Activated naive CD8-positive, alpha-beta T cell treated with anti-CD3 and anti-CD28 coated beads, Interleukin-2, amount 10 ng/mL, durations not matched to agents 7 days and 5 days (primary cell): ENCODE results near the gene GNLY. TPM values are rescaled to one million over a fixed set of nuclear protein-coding genes. Genes with fewer than 3 reads are reported as not detected.

Source experiments
- ATAC-seq: fragments of 150-1000 bp; cut with Tn5 transposase; one replicate; pipeline ENCODE4 v1.10.0; 2021; ENCODE audit warnings: low read depth, moderate library complexity
- POLR2A ChIA-PET: fragments of 350-600 bp; sonication (Branson Sonifier 250); formaldehyde crosslinking; loops from one replicate; lab custom pipeline; 2021; ENCODE audit warnings: antibody characterized with exemption; lab: Charles Lee
- DNase-seq: peaks from one replicate; pipeline ENCODE4 v3.0.0; 2021
- H3K27ac Mint-ChIP-seq: one replicate; pipeline ENCODE4 v1.8.0; 2022; ENCODE audit warnings: mild to moderate bottlenecking, mixed read lengths
- H3K27me3 Mint-ChIP-seq: one replicate; pipeline ENCODE4 v1.8.0; 2022; ENCODE audit warnings: mild to moderate bottlenecking, moderate library complexity, mixed read lengths
- H3K36me3 Mint-ChIP-seq: one replicate; pipeline ENCODE4 v1.8.0; 2021; ENCODE audit warnings: mild to moderate bottlenecking, mixed read lengths
- H3K4me1 Mint-ChIP-seq: one replicate; pipeline ENCODE4 v1.8.0; 2021; ENCODE audit warnings: mixed read lengths
- H3K4me3 Mint-ChIP-seq: one replicate; pipeline ENCODE4 v1.8.0; 2022; ENCODE audit warnings: mild to moderate bottlenecking, moderate library complexity, mixed read lengths
- H3K9me3 Mint-ChIP-seq: one replicate; pipeline ENCODE4 v1.8.0; 2021; ENCODE audit warnings: mixed read lengths
- total RNA-seq, 2 experiments: library from RNA; stranded (reverse); gene quantifications; one replicate each; pipeline ENCODE4 v1.2.3, GENCODE V29; 2021

Gene GNLY
- total RNA-seq: 10 to 100 TPM; 22.0 to 27.5 TPM

DNA sequence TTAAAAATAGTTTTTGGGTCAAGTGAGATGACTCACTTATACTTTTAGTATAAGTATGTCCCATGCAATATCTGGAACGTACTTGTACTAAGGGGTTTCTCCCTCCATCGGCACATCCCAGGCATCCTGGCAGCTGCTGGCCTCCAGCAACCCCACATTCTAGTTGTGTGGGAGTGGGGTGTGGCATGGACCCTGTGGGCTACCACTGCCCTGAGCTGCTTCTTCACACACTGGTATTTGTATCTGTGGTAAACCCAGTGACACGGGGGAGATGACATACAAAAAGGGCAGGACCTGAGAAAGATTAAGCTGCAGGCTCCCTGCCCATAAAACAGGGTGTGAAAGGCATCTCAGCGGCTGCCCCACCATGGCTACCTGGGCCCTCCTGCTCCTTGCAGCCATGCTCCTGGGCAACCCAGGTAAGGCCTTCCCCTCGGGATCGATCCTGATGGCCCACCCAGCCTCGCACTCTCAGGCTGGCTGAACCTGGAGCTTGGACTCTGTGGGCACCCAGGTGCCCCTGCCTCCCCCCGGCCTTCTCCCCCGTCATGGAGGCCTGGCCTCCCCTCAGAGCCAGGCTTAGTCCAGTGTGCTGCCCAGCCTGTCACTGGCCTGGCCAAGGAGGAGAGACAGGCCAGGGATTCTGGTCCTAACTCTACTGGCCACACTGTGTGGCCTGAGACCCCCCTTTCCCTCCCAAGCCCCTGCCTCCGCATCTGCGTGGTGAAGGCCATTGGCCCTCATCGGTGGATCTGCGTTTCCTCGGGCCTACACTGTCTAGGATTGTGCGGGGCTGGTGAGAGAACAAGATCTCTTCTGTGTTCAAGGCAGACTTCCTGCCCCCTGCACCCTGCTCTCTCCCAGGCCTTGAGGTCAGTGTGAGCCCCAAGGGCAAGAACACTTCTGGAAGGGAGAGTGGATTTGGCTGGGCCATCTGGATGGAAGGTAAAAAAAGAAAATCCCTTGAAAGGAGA, at the start of gene GNLY:
GNLY (plus strand) TSS at position 307 of the 974 bp plus-strand sequence; CDS start at position 368, 61 bp downstream.
- no peak within 1 kb of the TSS for H3K4me3 Mint-ChIP-seq
- no peaks in the 10 kb centered on the region for H3K27me3 Mint-ChIP-seq
- ATAC-seq: no peak
- peak within 1 kb of the TSS; percentile 6 for H3K27ac Mint-ChIP-seq
- POLR2A ChIA-PET: no interaction called here
- DNase-seq: no peak
- no peaks in the 10 kb centered on the region for H3K36me3 Mint-ChIP-seq
- H3K9me3 Mint-ChIP-seq: no peaks in the 10 kb centered on the region
- peaks cover 20% of the 10 kb centered on the region for H3K4me1 Mint-ChIP-seq

DNA sequence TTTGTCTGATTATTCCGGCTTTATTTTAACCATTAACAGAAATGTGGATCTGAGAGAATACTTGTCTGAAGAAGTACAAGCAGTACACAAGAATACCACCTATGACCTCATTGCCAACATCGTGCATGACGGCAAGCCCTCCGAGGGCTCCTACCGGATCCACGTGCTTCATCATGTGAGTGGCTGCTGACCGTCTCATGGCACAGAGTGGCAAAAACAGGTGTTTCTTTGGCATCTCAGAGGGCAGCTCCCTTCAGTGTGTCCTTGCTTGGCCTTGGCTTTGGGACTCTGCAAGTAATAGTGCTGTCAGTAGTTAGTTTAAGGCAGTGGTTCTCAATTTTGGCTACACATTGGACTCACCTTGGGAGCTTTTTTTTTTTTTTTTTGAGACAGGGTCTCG, 49.2 kb upstream of the GNLY start:
- H3K9me3 Mint-ChIP-seq: no peaks in the 10 kb centered on the region
- H3K27me3 Mint-ChIP-seq: no peaks in the 10 kb centered on the region
- no peak overlapping the region for H3K4me3 Mint-ChIP-seq
- H3K27ac Mint-ChIP-seq: no peak overlapping the region
- H3K4me1 Mint-ChIP-seq: peaks cover 20% of the 10 kb centered on the region
- ATAC-seq (no peak), DNase-seq (no peak)
- POLR2A ChIA-PET: no interaction called here
- peaks cover 46% of the 10 kb centered on the region for H3K36me3 Mint-ChIP-seq

DNA sequence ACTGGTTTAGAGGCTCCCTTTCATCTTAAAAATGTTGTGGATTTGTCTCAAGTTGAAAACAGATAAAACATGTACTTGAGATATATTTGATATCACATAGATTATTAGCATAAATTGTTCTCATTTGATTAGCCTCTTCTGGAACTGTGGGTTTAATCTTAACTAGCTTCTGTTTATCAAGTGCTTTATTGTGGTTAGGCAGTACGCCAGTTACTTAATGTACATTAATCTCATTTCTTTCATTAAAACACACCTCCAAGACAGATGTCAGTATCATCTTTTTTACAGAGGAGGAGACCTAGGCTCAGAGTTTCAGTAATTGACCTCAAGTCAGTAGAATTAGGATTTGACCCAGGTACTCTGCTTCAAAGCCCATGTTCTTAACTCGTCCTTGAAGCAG, 48.0 kb upstream of the GNLY start:
- no peaks in the 10 kb centered on the region for H3K27me3 Mint-ChIP-seq
- POLR2A ChIA-PET: no interaction called here
- ATAC-seq (no peak), DNase-seq (no peak)
- no peak overlapping the region for H3K27ac Mint-ChIP-seq
- peaks cover 40% of the 10 kb centered on the region for H3K36me3 Mint-ChIP-seq
- no peak overlapping the region for H3K4me3 Mint-ChIP-seq
- peaks cover 17% of the 10 kb centered on the region for H3K4me1 Mint-ChIP-seq
- H3K9me3 Mint-ChIP-seq: no peaks in the 10 kb centered on the region

DNA sequence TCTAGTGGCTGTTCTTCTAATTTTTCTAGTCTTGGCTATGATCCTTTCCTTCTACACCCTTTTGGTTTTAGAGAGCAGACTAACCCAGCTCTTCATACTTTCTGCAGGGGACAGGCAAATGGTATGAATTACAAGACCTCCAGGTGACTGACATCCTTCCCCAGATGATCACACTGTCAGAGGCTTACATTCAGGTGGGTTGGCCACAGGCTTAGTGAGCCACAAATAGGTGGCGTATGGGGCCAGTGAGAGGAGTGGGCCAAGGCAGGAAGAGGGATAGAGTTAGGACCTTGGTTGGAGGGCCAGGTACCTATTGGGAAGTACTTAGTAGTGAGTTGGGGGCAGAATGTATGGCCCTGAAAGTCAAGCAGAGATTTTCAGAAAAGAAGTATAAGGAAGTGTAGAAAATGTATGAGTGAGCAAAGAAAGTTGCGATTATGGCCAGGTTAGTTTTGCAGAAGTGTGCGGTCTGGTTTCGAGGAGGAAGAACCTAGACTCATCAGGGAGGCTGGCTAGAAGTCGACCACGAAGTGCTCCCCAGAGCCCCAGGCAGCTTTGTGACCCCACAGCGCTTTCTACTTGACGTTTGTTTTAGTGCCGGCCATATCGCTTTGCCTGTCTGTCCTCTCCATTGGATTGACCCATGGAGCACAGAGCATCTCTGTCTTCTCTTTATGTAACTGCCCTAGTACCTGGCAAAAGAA, 46.2 kb upstream of the GNLY start:
- Mint-ChIP-seq H3K27me3 (no peaks in the 10 kb centered on the region), H3K4me3 (no peak overlapping the region), H3K4me1 (peaks cover 3% of the 10 kb centered on the region), H3K9me3 (no peaks in the 10 kb centered on the region), H3K27ac (peak overlapping the region; percentile 10), H3K36me3 (peaks cover 33% of the 10 kb centered on the region)
- POLR2A ChIA-PET: interaction anchor here (1.0 kb wide), 1 partner anchor 388 kb away, joined by 3 read pairs; no protein-coding TSS in a partner anchor
- ATAC-seq (no peak), DNase-seq (no peak)

DNA sequence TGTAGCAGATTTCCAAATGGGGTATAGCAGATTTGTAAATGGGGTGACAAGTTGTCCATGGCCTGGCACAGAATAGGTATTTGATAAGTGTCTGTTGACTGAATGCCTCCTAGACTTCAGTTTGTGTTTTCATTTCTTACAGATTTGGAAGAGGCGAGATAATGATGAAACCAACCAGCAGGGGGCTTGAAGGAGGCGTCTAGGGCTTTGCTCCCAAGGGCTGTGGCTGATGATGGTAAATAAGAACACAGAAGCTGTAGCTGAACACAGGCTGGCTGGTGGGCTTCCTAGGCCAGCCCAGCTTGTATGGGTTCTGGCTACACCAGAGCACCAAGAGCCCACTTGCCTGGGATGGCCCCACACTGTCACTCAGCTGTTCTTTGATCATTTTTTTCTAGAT, 45.5 kb upstream of the GNLY start:
- POLR2A ChIA-PET: no interaction called here
- ATAC-seq: no peak
- Mint-ChIP-seq H3K27me3 (no peaks in the 10 kb centered on the region), H3K27ac (no peak overlapping the region), H3K9me3 (no peaks in the 10 kb centered on the region), H3K4me1 (peaks cover 2% of the 10 kb centered on the region), H3K36me3 (peaks cover 32% of the 10 kb centered on the region), H3K4me3 (no peak overlapping the region)
- DNase-seq: no peak

DNA sequence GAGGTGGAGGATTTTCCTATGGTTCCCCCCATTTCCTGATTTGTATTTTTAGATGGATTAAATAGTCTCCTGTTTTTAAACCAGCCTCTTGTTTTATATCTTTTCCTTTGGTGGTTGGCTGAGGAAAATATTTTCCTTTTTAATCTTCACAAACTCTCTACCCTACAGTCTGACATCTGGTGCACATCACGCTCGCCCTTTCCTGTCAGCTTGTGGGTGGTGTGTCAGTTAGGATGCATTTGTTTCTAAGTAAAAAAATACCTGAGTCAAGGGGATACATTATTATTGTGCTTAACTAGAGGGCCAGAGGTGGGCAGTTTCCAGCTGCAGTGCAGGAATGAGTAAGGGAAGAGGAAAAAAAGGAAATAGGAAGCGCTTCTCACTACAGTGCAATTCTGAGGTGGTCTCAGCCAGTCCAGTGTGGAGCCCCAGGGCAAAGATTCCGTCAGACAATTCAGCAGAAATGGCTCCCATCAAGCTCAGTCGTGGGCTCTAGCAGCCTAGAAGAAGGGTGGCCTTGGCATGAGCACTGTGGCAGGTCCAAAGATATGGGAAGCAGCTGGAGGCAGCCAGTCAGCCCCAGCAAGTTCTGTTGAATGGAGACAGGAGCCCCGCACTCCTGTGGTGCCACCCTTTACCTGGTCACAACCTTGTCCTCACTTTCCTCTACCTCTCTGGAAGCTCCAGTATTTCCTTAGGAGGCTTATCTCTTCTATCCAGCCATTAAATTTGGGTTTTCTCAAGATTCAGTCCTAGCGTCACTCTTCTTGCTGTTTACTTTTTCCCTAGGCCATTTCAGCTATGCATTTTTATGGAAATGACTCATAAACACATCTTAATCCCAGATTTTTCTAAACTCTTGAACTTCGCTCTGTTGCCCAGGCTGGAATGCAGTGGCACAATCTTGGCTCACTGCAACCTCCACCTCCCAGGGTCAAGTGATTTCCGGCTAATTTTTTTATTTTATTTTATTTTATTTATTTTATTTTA, 44.7 kb upstream of the GNLY start:
- Mint-ChIP-seq H3K27me3 (no peaks in the 10 kb centered on the region), H3K36me3 (peaks cover 34% of the 10 kb centered on the region), H3K4me1 (peaks cover 4% of the 10 kb centered on the region), H3K4me3 (no peak overlapping the region), H3K9me3 (no peaks in the 10 kb centered on the region), H3K27ac (peak overlapping the region; percentile 6)
- no peak for DNase-seq
- ATAC-seq: no peak
- POLR2A ChIA-PET: no interaction called here

DNA sequence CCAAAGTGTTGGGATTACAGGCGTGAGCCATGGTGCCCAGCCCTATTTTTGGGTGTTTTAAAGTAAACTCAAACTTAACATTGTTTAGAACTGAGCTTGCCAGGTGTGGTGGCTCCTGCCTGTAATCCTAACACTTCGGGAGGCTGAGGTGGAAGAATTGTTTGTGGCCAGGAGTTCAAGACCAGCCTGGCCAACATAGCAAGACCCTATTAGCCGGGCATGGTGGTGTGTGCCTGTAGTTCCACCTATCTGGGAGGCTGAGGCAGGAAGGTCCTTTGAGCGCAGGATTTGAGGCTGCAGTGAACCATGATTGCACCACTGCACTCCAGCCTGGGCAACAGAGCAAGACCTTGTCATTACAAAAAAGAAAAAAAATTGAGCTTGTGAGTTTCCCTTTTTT, 43.7 kb upstream of the GNLY start:
- POLR2A ChIA-PET: interaction anchor here (1.0 kb wide), 1 partner anchor 9 kb away, joined by 3 read pairs; no protein-coding TSS in a partner anchor
- no peak for DNase-seq
- Mint-ChIP-seq H3K4me3 (no peak overlapping the region), H3K27ac (no peak overlapping the region), H3K4me1 (peaks cover 4% of the 10 kb centered on the region), H3K36me3 (peaks cover 34% of the 10 kb centered on the region), H3K27me3 (no peaks in the 10 kb centered on the region), H3K9me3 (no peaks in the 10 kb centered on the region)
- ATAC-seq: no peak

DNA sequence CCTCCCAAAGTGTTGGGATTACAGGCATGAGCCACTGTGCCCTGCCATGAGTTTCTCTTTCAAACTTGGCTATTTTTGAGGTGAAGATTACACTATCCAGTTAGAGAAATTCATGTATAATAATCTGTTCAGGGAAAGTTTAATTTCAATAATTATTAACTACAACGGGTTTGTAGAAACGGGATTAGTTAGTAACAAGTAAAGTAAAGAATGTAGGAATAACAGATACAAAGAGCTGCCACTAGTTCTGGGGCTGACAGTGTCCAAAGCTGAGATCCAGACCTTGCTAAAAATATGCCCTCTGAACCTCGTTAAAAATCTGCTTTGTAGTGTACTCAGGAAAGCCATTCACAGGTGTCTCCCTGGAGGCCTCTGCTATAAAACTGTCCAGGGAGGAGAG, 43.1 kb upstream of the GNLY start:
- Mint-ChIP-seq H3K9me3 (no peaks in the 10 kb centered on the region), H3K36me3 (peaks cover 32% of the 10 kb centered on the region), H3K27ac (no peak overlapping the region), H3K4me3 (no peak overlapping the region), H3K27me3 (no peaks in the 10 kb centered on the region), H3K4me1 (peaks cover 6% of the 10 kb centered on the region)
- ATAC-seq (no peak), DNase-seq (no peak)
- POLR2A ChIA-PET: interaction anchor here (1.0 kb wide), 1 partner anchor 8 kb away, joined by 3 read pairs; no protein-coding TSS in a partner anchor

DNA sequence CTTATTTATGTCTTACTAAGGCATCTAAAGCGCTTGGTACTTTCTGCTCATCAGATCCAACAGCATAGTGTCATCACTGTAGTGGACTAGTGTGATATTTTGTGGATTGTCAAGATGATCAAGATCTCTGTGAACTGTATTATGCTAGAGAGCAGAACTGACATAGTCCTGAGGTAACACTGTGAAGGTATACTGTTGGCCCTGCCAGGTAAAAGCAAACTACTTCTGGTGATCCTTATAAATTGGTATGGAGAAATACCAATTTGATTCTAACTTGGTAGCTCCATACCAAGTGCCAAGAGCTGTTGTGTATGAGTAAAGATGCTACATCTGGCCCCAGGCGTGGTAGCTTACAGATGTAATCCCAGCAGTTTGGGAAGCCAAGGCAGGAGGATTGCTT, 42.1 kb upstream of the GNLY start:
- ATAC-seq (no peak), DNase-seq (no peak)
- H3K9me3 Mint-ChIP-seq: no peaks in the 10 kb centered on the region
- H3K4me3 Mint-ChIP-seq: no peak overlapping the region
- no peaks in the 10 kb centered on the region for H3K27me3 Mint-ChIP-seq
- POLR2A ChIA-PET: interaction anchor here (0.5 to 1.0 kb wide), 2 partner anchors 90 to 199 kb away, joined by 3 read pairs; no protein-coding TSS in a partner anchor
- no peak overlapping the region for H3K27ac Mint-ChIP-seq
- H3K36me3 Mint-ChIP-seq: peaks cover 27% of the 10 kb centered on the region
- peaks cover 10% of the 10 kb centered on the region for H3K4me1 Mint-ChIP-seq

DNA sequence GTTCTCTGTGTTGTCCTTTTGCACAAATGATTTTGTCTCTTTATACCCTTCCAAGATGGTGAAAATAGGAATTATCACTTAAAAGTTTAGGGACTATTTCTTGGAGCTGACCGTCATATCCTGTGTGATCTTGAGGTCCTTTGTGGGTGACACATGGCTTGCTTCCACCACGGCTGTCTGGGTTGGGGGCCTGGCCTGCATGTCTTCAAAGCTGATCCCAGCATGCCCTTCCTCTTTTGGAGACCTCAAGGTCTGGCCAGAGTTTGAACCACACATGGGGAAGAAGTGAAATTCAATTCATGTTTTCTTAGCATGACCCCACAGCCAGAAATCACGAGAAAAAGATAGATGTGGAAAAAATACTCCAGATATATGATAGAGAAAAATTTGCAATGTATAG, 40.2 kb upstream of the GNLY start:
- POLR2A ChIA-PET: no interaction called here
- H3K4me3 Mint-ChIP-seq: no peak overlapping the region
- H3K4me1 Mint-ChIP-seq: peaks cover 10% of the 10 kb centered on the region
- H3K27me3 Mint-ChIP-seq: no peaks in the 10 kb centered on the region
- ATAC-seq (no peak), DNase-seq (no peak)
- no peaks in the 10 kb centered on the region for H3K9me3 Mint-ChIP-seq
- peak overlapping the region; percentile 61 for H3K27ac Mint-ChIP-seq
- peaks cover 18% of the 10 kb centered on the region for H3K36me3 Mint-ChIP-seq

DNA sequence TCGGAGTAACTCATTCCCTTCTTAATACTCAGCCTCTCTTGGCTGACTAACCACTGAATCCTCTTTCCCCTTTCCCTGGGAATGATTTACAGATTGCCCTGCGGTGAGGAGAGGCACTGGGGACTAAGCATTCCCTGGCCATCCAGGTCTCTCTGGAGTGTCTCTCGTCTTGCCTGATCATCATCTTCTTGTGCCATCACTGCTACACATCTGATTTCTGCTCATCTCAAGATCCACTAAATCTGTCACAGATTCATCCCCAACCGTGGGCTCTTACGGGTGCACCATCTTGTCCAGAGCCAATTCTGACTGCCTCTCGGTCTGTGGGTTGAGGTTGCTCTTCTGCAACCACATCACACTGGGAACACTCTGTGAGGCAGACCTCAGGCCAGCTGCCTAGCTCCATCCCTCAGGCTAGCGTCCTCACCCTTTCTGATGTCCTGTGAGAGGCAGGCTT, 38.2 kb upstream of the GNLY start:
- Mint-ChIP-seq H3K4me3 (no peak overlapping the region), H3K4me1 (peaks cover 16% of the 10 kb centered on the region), H3K9me3 (no peaks in the 10 kb centered on the region), H3K27ac (no peak overlapping the region), H3K36me3 (peaks cover 11% of the 10 kb centered on the region), H3K27me3 (no peaks in the 10 kb centered on the region)
- POLR2A ChIA-PET: no interaction called here
- DNase-seq (no peak), ATAC-seq (no peak)

DNA sequence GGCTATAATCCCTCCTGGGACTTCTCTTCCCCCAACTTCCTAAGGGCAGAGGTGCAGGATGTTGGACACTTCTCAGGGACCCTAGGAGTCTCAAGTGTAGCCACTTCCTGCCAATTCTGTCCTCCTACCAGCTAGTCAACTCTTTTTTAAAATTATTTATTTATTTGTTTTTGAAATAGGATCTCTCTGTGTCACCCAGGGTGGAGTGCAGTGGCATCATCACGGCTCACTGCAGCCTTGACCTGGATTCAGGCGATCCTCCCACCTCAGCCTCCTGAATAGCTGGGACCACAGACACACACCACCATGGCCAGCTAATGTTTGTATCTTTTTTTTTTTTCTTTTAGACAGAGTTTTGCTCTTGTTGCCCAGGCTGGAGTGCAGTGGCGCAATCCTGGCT, 37.7 kb upstream of the GNLY start:
- Mint-ChIP-seq H3K27me3 (no peaks in the 10 kb centered on the region), H3K4me3 (no peak overlapping the region), H3K9me3 (no peaks in the 10 kb centered on the region), H3K27ac (no peak overlapping the region), H3K4me1 (peaks cover 16% of the 10 kb centered on the region), H3K36me3 (peaks cover 10% of the 10 kb centered on the region)
- POLR2A ChIA-PET: interaction anchor here (0.7 kb wide), 1 partner anchor 238 kb away, joined by 3 read pairs; no protein-coding TSS in a partner anchor
- no peak for ATAC-seq
- no peak for DNase-seq
